ENCODE measurements around the gene DMRT1. TPM values are rescaled to one million over a fixed set of nuclear protein-coding genes. Genes with fewer than 3 reads are reported as not detected.

Gene DMRT1
- total RNA-seq, 1 experiment from 2014 or later = not detected

DNA sequence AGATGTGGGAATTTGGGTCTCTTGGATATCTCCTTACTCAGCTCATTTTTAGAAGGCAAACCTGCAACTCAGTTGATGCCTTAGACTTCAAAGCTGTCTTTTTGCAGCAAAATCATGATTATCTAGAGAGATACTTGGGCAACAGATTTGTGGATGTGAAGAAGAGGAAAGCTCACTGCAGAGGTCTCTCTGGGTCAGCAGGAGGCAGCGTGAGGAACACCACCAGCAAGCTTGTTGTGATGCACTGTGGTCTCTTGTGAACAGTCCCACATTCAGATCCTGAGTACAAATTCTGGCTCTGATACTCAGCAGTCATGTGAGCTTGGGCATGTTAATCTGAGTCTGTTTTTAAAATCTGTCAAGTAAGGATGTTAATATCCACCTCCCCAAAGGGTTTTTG, 108.6 kb downstream of the DMRT1 start:
- Mint-ChIP-seq H3K4me3 (no peak overlapping the region), H3K9me3 (no peaks in the 10 kb centered on the region), H3K4me1 (peaks cover 8% of the 10 kb centered on the region), H3K27me3 (ENCODE audit: low read depth) (no peaks in the 10 kb centered on the region), H3K36me3 (no peaks in the 10 kb centered on the region), H3K27ac (no peak overlapping the region)
- CTCF ChIA-PET = interaction anchor here (0.5 to 2.0 kb wide), 7 partner anchors 16 to 437 kb away, joined by 3 to 12 read pairs (median 3); no protein-coding TSS in a partner anchor
- ATAC-seq = no peak; the same call in 1 of the 2 replicates
- no peak for DNase-seq (ENCODE audit: low spot score)
- TF ChIP-seq AFF4 (CRISPR knock-in tag; IDR thresholded peaks at IDR 0.05; ENCODE audit: borderline replicate concordance) = no peak
- TF ChIP-seq GRHL2 (CRISPR knock-in tag; IDR thresholded peaks at IDR 0.05; ENCODE audit: insufficient replicate concordance, severe bottlenecking) = no peak
- TF ChIP-seq ZBTB43 (CRISPR knock-in tag; IDR thresholded peaks at IDR 0.05) = no peak
- TF ChIP-seq GTF2I (CRISPR knock-in tag; conservative IDR thresholded peaks at IDR 0.05) = no peak
- no peak for TF ChIP-seq TEAD1 (CRISPR knock-in tag; IDR thresholded peaks at IDR 0.05)
- TF ChIP-seq, protein P1, sequence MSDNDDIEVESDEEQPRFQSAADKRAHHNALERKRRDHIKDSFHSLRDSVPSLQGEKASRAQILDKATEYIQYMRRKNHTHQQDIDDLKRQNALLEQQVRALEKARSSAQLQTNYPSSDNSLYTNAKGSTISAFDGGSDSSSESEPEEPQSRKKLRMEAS (CRISPR knock-in tag; IDR thresholded peaks at IDR 0.05) = no peak
- TF ChIP-seq ELF4 (CRISPR knock-in tag; IDR thresholded peaks at IDR 0.05; ENCODE audit: low read depth) = no peak
- no peak for TF ChIP-seq NR2C2 (CRISPR knock-in tag; IDR thresholded peaks at IDR 0.05)
- TF ChIP-seq HMGXB4 (CRISPR knock-in tag; IDR thresholded peaks at IDR 0.05) = no peak
- POLR2A ChIA-PET = no interaction called here

DNA sequence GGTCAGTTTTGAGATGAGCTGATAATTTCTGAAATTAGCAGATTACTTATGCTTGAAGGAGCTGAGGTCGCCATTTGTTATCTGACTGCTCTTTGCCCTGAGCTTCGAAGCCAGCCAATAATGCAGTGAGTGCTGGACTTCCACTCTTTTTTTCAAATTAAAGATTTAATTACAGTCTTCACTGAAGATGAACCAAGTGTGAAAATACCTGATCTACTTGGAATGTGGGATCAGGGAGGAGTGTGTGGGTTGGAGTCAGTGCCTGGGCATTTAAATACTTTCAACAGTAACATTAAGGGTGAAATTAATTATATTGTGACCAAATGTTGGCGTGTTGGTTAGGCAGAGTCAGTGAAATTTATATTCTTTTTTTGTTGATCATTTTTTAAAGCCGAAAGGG, 111.0 kb downstream of the DMRT1 start:
- ChIA-PET POLR2A (no interaction called here), CTCF (interaction anchor here (1.2 to 2.3 kb wide), 3 partner anchors 24 to 57 kb away, joined by 3 to 10 read pairs (median 3); no protein-coding TSS in a partner anchor)
- Mint-ChIP-seq H3K27me3 (ENCODE audit: low read depth) (no peaks in the 10 kb centered on the region), H3K36me3 (no peaks in the 10 kb centered on the region), H3K4me3 (no peak overlapping the region), H3K4me1 (peaks cover 8% of the 10 kb centered on the region), H3K9me3 (no peaks in the 10 kb centered on the region), H3K27ac (no peak overlapping the region)
- ATAC-seq = no peak
- DNase-seq (ENCODE audit: low spot score) = no peak
- no peak for TF ChIP-seq TP53 (CRISPR knock-in tag; IDR thresholded peaks at IDR 0.05)
- no peak for TF ChIP-seq JUN (CRISPR knock-in tag; IDR thresholded peaks at IDR 0.05)
- TF ChIP-seq MXD4 (CRISPR knock-in tag; IDR thresholded peaks at IDR 0.05; ENCODE audit: borderline replicate concordance) = no peak
- TF ChIP-seq, protein P2, sequence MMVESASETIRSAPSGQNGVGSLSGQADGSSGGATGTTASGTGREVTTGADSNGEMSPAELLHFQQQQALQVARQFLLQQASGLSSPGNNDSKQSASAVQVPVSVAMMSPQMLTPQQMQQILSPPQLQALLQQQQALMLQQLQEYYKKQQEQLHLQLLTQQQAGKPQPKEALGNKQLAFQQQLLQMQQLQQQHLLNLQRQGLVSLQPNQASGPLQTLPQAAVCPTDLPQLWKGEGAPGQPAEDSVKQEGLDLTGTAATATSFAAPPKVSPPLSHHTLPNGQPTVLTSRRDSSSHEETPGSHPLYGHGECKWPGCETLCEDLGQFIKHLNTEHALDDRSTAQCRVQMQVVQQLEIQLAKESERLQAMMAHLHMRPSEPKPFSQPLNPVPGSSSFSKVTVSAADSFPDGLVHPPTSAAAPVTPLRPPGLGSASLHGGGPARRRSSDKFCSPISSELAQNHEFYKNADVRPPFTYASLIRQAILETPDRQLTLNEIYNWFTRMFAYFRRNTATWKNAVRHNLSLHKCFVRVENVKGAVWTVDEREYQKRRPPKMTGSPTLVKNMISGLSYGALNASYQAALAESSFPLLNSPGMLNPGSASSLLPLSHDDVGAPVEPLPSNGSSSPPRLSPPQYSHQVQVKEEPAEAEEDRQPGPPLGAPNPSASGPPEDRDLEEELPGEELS (CRISPR knock-in tag; IDR thresholded peaks at IDR 0.05) = no peak
- no peak for TF ChIP-seq TEAD1 (CRISPR knock-in tag; IDR thresholded peaks at IDR 0.05)
- no peak for TF ChIP-seq ETV6 (CRISPR knock-in tag; IDR thresholded peaks at IDR 0.05)
- no peak for TF ChIP-seq EMX1 (CRISPR knock-in tag; IDR thresholded peaks at IDR 0.05)
- no peak for TF ChIP-seq GTF2I (CRISPR knock-in tag; conservative IDR thresholded peaks at IDR 0.05)
- no peak for TF ChIP-seq ZBTB43 (CRISPR knock-in tag; IDR thresholded peaks at IDR 0.05)
- TF ChIP-seq ZNF671 (CRISPR knock-in tag; IDR thresholded peaks at IDR 0.05) = no peak
- TF ChIP-seq HMGXB4 (CRISPR knock-in tag; IDR thresholded peaks at IDR 0.05) = no peak
- no peak for TF ChIP-seq HMGA2 (CRISPR knock-in tag; IDR thresholded peaks at IDR 0.05)
- no peak for TF ChIP-seq GABPB1 (CRISPR knock-in tag; IDR thresholded peaks at IDR 0.05)
- no peak for TF ChIP-seq ZNF416 (CRISPR knock-in tag; IDR thresholded peaks at IDR 0.05)
- no peak for TF ChIP-seq RORB (CRISPR knock-in tag; IDR thresholded peaks at IDR 0.05)
- no peak for TF ChIP-seq ZNF121 (CRISPR knock-in tag; IDR thresholded peaks at IDR 0.05)
- no peak for TF ChIP-seq CTCF (IDR thresholded peaks at IDR 0.05)
